H9 (cell line): ENCODE measurements around the gene NFATC1. TPM values are rescaled to one million over a fixed set of nuclear protein-coding genes. Genes with fewer than 3 reads are reported as not detected.

Experiments
- DNase-seq: peaks from one replicate; pipeline ENCODE4 v3.0.0-alpha.2; 2017
- H2AFZ ChIP-seq: one replicate; pipeline ENCODE4 v1.6.1; 2013; ENCODE audit warnings: mild to moderate bottlenecking, low read length, control low read depth, moderate library complexity
- H2AK5ac ChIP-seq: 2 replicates; pipeline ENCODE4 v1.6.1; 2013; ENCODE audit warnings: low read length, control low read depth, mixed read lengths; ENCODE audit not compliant: insufficient read length
- H2BK120ac ChIP-seq: one replicate; pipeline ENCODE4 v1.6.1; 2013; ENCODE audit warnings: low read depth, mild to moderate bottlenecking, low read length, control low read depth, inconsistent platforms; ENCODE audit not compliant: poor library complexity, severe bottlenecking
- H2BK12ac ChIP-seq: 2 replicates; pipeline ENCODE4 v1.6.1; 2013; ENCODE audit warnings: low read length, control low read depth, mixed read lengths, low read depth; ENCODE audit not compliant: insufficient read length
- H2BK15ac ChIP-seq: 2 replicates; pipeline ENCODE4 v1.6.1; 2013; ENCODE audit warnings: low read depth, low read length, control low read depth
- H2BK20ac ChIP-seq: one replicate; pipeline ENCODE4 v1.6.1; 2013; ENCODE audit warnings: low read depth, mild to moderate bottlenecking, low read length, control low read depth, inconsistent platforms; ENCODE audit not compliant: poor library complexity, severe bottlenecking
- H2BK5ac ChIP-seq: 2 replicates; pipeline ENCODE4 v1.6.1; 2013; ENCODE audit warnings: low read length, control low read depth, mixed read lengths; ENCODE audit not compliant: insufficient read length
- H3K14ac ChIP-seq: 2 replicates; pipeline ENCODE4 v1.6.1; 2013; ENCODE audit warnings: low read length, control low read depth; ENCODE audit not compliant: insufficient read depth
- H3K18ac ChIP-seq: 2 replicates; pipeline ENCODE4 v1.6.1; 2013; ENCODE audit warnings: low read depth, mild to moderate bottlenecking, mixed read lengths, low read length, control low read depth; ENCODE audit not compliant: insufficient read length
- H3K23ac ChIP-seq: 2 replicates; pipeline ENCODE4 v1.6.1; 2013; ENCODE audit warnings: low read length, control low read depth, mixed read lengths, low read depth; ENCODE audit not compliant: insufficient read length
- H3K23me2 ChIP-seq: 2 replicates; pipeline ENCODE4 v1.6.1; 2013; ENCODE audit warnings: low read depth, mild to moderate bottlenecking, mixed read lengths, low read length, control low read depth; ENCODE audit not compliant: insufficient read length, poor library complexity, severe bottlenecking
- H3K27ac ChIP-seq: 2 replicates; pipeline ENCODE4 v1.5.1; 2013; ENCODE audit warnings: low read length, control low read depth, mixed read lengths, low read depth; ENCODE audit not compliant: insufficient read length
- H3K27me3 ChIP-seq: 2 replicates; pipeline ENCODE4 v1.6.1; 2013; ENCODE audit warnings: low read length, control low read depth, inconsistent platforms; ENCODE audit not compliant: insufficient read depth
- H3K4ac ChIP-seq: 2 replicates; pipeline ENCODE4 v1.6.1; 2013; ENCODE audit warnings: low read depth, mild to moderate bottlenecking, control low read depth, inconsistent platforms, low read length, moderate library complexity
- H3K4me1 ChIP-seq: 2 replicates; pipeline ENCODE4 v1.6.1; 2013; ENCODE audit warnings: low read length, control low read depth, inconsistent platforms; ENCODE audit not compliant: insufficient read depth
- H3K4me2 ChIP-seq: 2 replicates; pipeline ENCODE4 v1.6.1; 2013; ENCODE audit warnings: low read length, control low read depth, mixed read lengths; ENCODE audit not compliant: insufficient read length, insufficient read depth
- H3K56ac ChIP-seq: 2 replicates; pipeline ENCODE4 v1.6.1; 2013; ENCODE audit warnings: low read depth, mild to moderate bottlenecking, mixed read lengths, low read length, control low read depth; ENCODE audit not compliant: insufficient read length
- H3K79me1 ChIP-seq: 2 replicates; pipeline ENCODE4 v1.6.1; 2013; ENCODE audit warnings: low read depth, mild to moderate bottlenecking, moderate library complexity, low read length, control low read depth, inconsistent platforms; ENCODE audit not compliant: insufficient read depth, poor library complexity, severe bottlenecking
- H3K79me2 ChIP-seq: 2 replicates; pipeline ENCODE4 v1.6.1; 2013; ENCODE audit warnings: low read length, control low read depth, inconsistent platforms; ENCODE audit not compliant: insufficient read depth
- H3K9ac ChIP-seq: 2 replicates; pipeline ENCODE4 v1.6.1; 2013; ENCODE audit warnings: low read length, control low read depth, mixed read lengths; ENCODE audit not compliant: insufficient read length; ENCODE audit errors: extremely low read depth
- H3K9me3 ChIP-seq: one replicate; pipeline ENCODE4 v1.6.1; 2013; ENCODE audit warnings: low read depth, low read length, inconsistent platforms; ENCODE audit not compliant: control insufficient read depth
- H3T11ph ChIP-seq: one replicate; pipeline ENCODE4 v1.6.1; 2013; ENCODE audit warnings: mild to moderate bottlenecking, low read length, control low read depth, inconsistent platforms
- H4K20me1 ChIP-seq: one replicate; pipeline ENCODE4 v1.6.1; 2013; ENCODE audit not compliant: control insufficient read depth, insufficient read length, insufficient read depth
- H4K5ac ChIP-seq: 2 replicates; pipeline ENCODE4 v1.6.1; 2013; ENCODE audit warnings: low read depth, mild to moderate bottlenecking, mixed read lengths, low read length, control low read depth; ENCODE audit not compliant: insufficient read length
- H4K8ac ChIP-seq: replicated peaks from 2 replicates; pipeline ENCODE4 v1.6.1; 2013; ENCODE audit warnings: low read length, control low read depth, mixed read lengths, low read depth; ENCODE audit not compliant: insufficient read length
- H4K91ac ChIP-seq: 2 replicates; pipeline ENCODE4 v1.6.1; 2013; ENCODE audit warnings: low read depth, mild to moderate bottlenecking, moderate library complexity, mixed read lengths, low read length, control low read depth; ENCODE audit not compliant: insufficient read length
- H3K27ac Mint-ChIP-seq, 3 experiments: 2 replicates in 2 of 3; 3 replicates in 1 of 3; pipeline ENCODE4 v1.8.0; 2020 to 2021; ENCODE audit warnings: mixed read lengths in 3 of 3, mild to moderate bottlenecking in 1 of 3, moderate library complexity in 1 of 3
- H3K27me3 Mint-ChIP-seq: 2 replicates; pipeline ENCODE4 v1.8.0; 2021; ENCODE audit warnings: low read depth, mild to moderate bottlenecking, moderate library complexity, mixed read lengths
- H3K36me3 Mint-ChIP-seq, 3 experiments: 2 replicates in 2 of 3; 3 replicates in 1 of 3; pipeline ENCODE4 v1.8.0; 2020 to 2021; ENCODE audit warnings: low read depth in 3 of 3, mixed read lengths in 3 of 3; ENCODE audit not compliant: insufficient read depth in 1 of 3
- H3K4me1 Mint-ChIP-seq, 2 experiments: 2 replicates each; pipeline ENCODE4 v1.8.0; 2020; ENCODE audit warnings: mixed read lengths in 2 of 2
- H3K4me3 Mint-ChIP-seq, 2 experiments: 2 replicates in 1 of 2; 3 replicates in 1 of 2; pipeline ENCODE4 v1.8.0; 2020 to 2021; ENCODE audit warnings: mild to moderate bottlenecking in 2 of 2, mixed read lengths in 2 of 2, moderate library complexity in 1 of 2
- H3K9me3 Mint-ChIP-seq, 2 experiments: 2 replicates in 1 of 2; 3 replicates in 1 of 2; pipeline ENCODE4 v1.8.0; 2020; ENCODE audit warnings: mild to moderate bottlenecking in 2 of 2, mixed read lengths in 2 of 2, moderate library complexity in 1 of 2
- CTCF ChIP-seq: fragments of 200-600 bp; sonication (generic); conservative IDR thresholded peaks from 3 replicates; pipeline ENCODE4 v1.8.0; 2021; ENCODE audit warnings: antibody characterized with exemption, mild to moderate bottlenecking
- WGBS: extraction: QIAGEN DNeasy Blood & Tissue Kit; methylation state at CpG from one replicate; pipeline ENCODE4 v1.1.7; 2013; ENCODE audit warnings: missing lambda C conversion rate, low lambda C conversion rate, mixed read lengths; ENCODE audit not compliant: insufficient read length; ENCODE audit errors: extremely low coverage; 5-methylcytosine and 5-hydroxymethylcytosine counted together
- total RNA-seq: library from RNA; stranded (reverse); gene quantifications from 2 replicates; pipeline ENCODE4 v1.2.1, GENCODE V29; 2021

The NFATC1 gene
- total RNA-seq, 1 experiment from 2014 or later, result 5.5 TPM

- no peak overlapping the region for H3K4me3 Mint-ChIP-seq
- H3K27ac Mint-ChIP-seq, result no peak overlapping the region
- H3K9me3 Mint-ChIP-seq, result peaks cover 16 to 22% of the 10 kb centered on the region in 2 experiments
Measured at GRCh38 chr18:79573921-79574491, 178.3 kb downstream of the NFATC1 start.

More at GRCh38 chr18:79573921-79574491, 178.3 kb downstream of the NFATC1 start:
- no peak overlapping the region for H3K56ac ChIP-seq
- H3K4me1 ChIP-seq, result no peaks in the 10 kb centered on the region
- H2BK120ac ChIP-seq, result no peak overlapping the region
- H3K9ac ChIP-seq, result no peak overlapping the region
- no peaks in the 10 kb centered on the region for H3K9me3 ChIP-seq
- H3K79me2 ChIP-seq, result no peaks in the 10 kb centered on the region
- no peaks in the 10 kb centered on the region for H4K20me1 ChIP-seq
- WGBS, result no CpG with 5 or more reads among the region's 24 CpGs
- no peak overlapping the region for H4K8ac ChIP-seq
- no peak for TF ChIP-seq CTCF
- no peak overlapping the region for H3K18ac ChIP-seq
- H2AFZ ChIP-seq, result no peak overlapping the region
- H3K4me2 ChIP-seq, result no peak overlapping the region
- no peak overlapping the region for H2BK15ac ChIP-seq
- no peak overlapping the region for H4K5ac ChIP-seq
- H3K23me2 ChIP-seq, result no peaks in the 10 kb centered on the region
- no peak overlapping the region for H4K91ac ChIP-seq
- no peak overlapping the region for H2BK20ac ChIP-seq
- Mint-ChIP-seq H3K4me1 (peaks cover 7% of the 10 kb centered on the region in 2 experiments), H3K27me3 (peaks cover 14% of the 10 kb centered on the region), H3K36me3 (peaks cover 0 to 17% (median 13%) of the 10 kb centered on the region in 3 experiments; a peak in 6 of 7 replicates)
- H3K4ac ChIP-seq, result no peak overlapping the region
- DNase-seq, result peak; percentile 11
- no peaks in the 10 kb centered on the region for H3K79me1 ChIP-seq
- H2BK5ac ChIP-seq, result no peak overlapping the region
- H3T11ph ChIP-seq, result no peak overlapping the region
- H3K27me3 ChIP-seq, result no peaks in the 10 kb centered on the region
- H2AK5ac ChIP-seq, result no peak overlapping the region
- no peak overlapping the region for H2BK12ac ChIP-seq
- H3K14ac ChIP-seq, result no peak overlapping the region
- no peak overlapping the region for H3K27ac ChIP-seq
- H3K23ac ChIP-seq, result no peak overlapping the region
